ENCODE data around the gene ERICH2. TPM values are rescaled to one million over a fixed set of nuclear protein-coding genes. Genes with fewer than 3 reads are reported as not detected.

ERICH2 gene
- total and polyA plus RNA-seq, 2 of the 13 experiments (the other 11 are each of a cell fraction or from before 2014, with no cell fraction given): not detected

DNA sequence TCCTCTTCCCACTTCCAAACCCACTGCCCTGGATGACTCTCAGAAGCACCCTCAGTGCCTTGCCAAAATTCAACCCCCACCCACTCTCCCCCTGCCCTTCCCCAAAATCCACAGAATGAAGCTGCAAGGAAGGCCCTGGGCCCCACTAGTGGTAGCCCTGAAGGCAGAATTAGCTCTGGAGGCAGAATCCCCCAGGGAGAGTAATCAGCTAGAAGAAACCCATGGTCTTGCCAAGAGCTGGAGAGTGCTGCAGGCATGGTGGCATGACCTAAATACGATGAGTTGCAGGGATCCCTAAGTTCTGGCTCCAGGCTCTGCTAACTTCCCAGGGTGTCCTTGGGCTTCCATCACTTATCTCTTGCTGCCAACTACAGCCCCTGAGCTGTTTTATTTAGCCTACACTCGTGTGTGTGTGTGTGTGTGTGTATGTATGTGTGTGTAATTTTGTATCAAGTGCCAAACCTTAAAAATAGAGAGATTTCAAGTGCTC, 54.4 kb downstream of the ERICH2 start:
- Histone ChIP-seq H3K4me2 (ENCODE audit: low read depth, low read length) (no peak overlapping the region), H3K9ac (ENCODE audit: insufficient read depth, low read depth, low read length) (no peak overlapping the region), H3K4me3 (replicated peaks in 1 of 3; ENCODE audit: insufficient read depth in 1 of 3, low read depth in 2 of 3, low read length in 3 of 3) (no peak overlapping the region), H3K9me3 (ENCODE audit: low read length) (no peaks in the 10 kb centered on the region), H3K36me3 (replicated peaks in 1 of 2; ENCODE audit: control insufficient read depth in 1 of 2, insufficient read depth in 2 of 2, low read length in 2 of 2) (no peaks in the 10 kb centered on the region), H3K27me3 (ENCODE audit: control insufficient read depth in 1 of 2, insufficient read depth in 2 of 2, low read length in 2 of 2) (peaks cover 4 to 36% of the 10 kb centered on the region in 2 experiments; a peak in 3 of 5 replicates), H4K20me1 (ENCODE audit: insufficient read depth, low read length) (no peaks in the 10 kb centered on the region), H2AFZ (ENCODE audit: low read length) (no peak overlapping the region), H3K27ac (ENCODE audit: extremely low read length, insufficient read depth, low read length) (no peak overlapping the region), H3K4me1 (ENCODE audit: insufficient read depth, low read length) (no peaks in the 10 kb centered on the region), H3K79me2 (ENCODE audit: insufficient read depth, low read length) (no peaks in the 10 kb centered on the region)
- intact Hi-C loops (cut with micrococcal nuclease; ENCODE audit: unreplicated experiment): no loop called here
- no peak for FAIRE-seq
- ATAC-seq: no peak
- DNase-seq (ENCODE audit: low spot score): no peak
- CTCF ChIA-PET (ENCODE audit: low intra/inter-chr PET ratio, low total read pairs): no interaction called here
- POLR2A ChIA-PET: no interaction called here
- 6% methylated on average over 2 of the region's 2 CpGs for WGBS (ENCODE audit: low lambda C conversion rate)
- in situ Hi-C loops (cut with HindIII; ENCODE audit: extremely low pct_ligation_motif_present, low pct_unique_long_range_greater_than_20kb): no loop called here
- no TSS peak for BruUV-seq (replicated peaks)
- TF ChIP-seq GLI4 (CRISPR knock-in tag; IDR thresholded peaks at IDR 0.05; ENCODE audit: borderline replicate concordance) (no peak), SNRNP70 (IDR thresholded peaks at IDR 0.05; ENCODE audit: low read depth, low read length) (no peak), XBP1 (CRISPR knock-in tag; IDR thresholded peaks at IDR 0.05) (no peak), KLF13 (CRISPR knock-in tag; IDR thresholded peaks at IDR 0.05) (no peak), ZMAT5 (CRISPR knock-in tag; IDR thresholded peaks at IDR 0.05; ENCODE audit: borderline replicate concordance, low read depth) (no peak), NFYC (CRISPR knock-in tag; IDR thresholded peaks at IDR 0.05) (no peak), ZNF639 (CRISPR knock-in tag; conservative IDR thresholded peaks at IDR 0.05) (no peak), ZBTB1 (CRISPR knock-in tag; IDR thresholded peaks at IDR 0.05; ENCODE audit: borderline replicate concordance) (no peak), ZMYM4 (CRISPR knock-in tag; IDR thresholded peaks at IDR 0.05) (no peak)
- TF ChIP-seq, protein P1, sequence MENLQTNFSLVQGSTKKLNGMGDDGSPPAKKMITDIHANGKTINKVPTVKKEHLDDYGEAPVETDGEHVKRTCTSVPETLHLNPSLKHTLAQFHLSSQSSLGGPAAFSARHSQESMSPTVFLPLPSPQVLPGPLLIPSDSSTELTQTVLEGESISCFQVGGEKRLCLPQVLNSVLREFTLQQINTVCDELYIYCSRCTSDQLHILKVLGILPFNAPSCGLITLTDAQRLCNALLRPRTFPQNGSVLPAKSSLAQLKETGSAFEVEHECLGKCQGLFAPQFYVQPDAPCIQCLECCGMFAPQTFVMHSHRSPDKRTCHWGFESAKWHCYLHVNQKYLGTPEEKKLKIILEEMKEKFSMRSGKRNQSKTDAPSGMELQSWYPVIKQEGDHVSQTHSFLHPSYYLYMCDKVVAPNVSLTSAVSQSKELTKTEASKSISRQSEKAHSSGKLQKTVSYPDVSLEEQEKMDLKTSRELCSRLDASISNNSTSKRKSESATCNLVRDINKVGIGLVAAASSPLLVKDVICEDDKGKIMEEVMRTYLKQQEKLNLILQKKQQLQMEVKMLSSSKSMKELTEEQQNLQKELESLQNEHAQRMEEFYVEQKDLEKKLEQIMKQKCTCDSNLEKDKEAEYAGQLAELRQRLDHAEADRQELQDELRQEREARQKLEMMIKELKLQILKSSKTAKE (CRISPR knock-in tag; IDR thresholded peaks at IDR 0.05; ENCODE audit: borderline replicate concordance): no peak
